SK-N-SH (cell line): ENCODE results near the gene TEAD4. TPM values are rescaled to one million over a fixed set of nuclear protein-coding genes. Genes with fewer than 3 reads are reported as not detected.

Experiments used
- CTCF ChIA-PET: fragments of 300-600, 350-600 bp; formaldehyde crosslinking; extraction: SDS; loops from one replicate; lab custom pipeline; 2021; lab: Yijun Ruan, JAX
- POLR2A ChIA-PET: fragments of 350-600 bp; sonication (Branson Sonifier 250); formaldehyde crosslinking; extraction: SDS; loops from one replicate; lab custom pipeline; 2020; ENCODE audit warnings: antibody characterized with exemption, inconsistent platforms; lab: Yijun Ruan, JAX
- DNase-seq: peaks from one replicate; pipeline ENCODE4 v3.0.0; 2012
- H2AFZ ChIP-seq: fragments of 200-600 bp; sonication (generic); 2 replicates; pipeline ENCODE4 v1.8.1; 2016; ENCODE audit warnings: antibody characterized with exemption, mild to moderate bottlenecking, low read depth
- H3F3A ChIP-seq: fragments of 200-600 bp; sonication (generic); replicated peaks from 2 replicates; pipeline ENCODE3; 2016; ENCODE audit warnings: antibody characterized with exemption, mild to moderate bottlenecking; ENCODE audit not compliant: insufficient read depth
- H3K27ac ChIP-seq, 2 experiments: fragments of 200-500 bp in 1 of 2; fragments of 200-600 bp in 1 of 2; sonication (Bioruptor generic) in 1 of 2; sonication (generic), shearing (Covaris generic) in 1 of 2; 2 replicates each; pipeline versions ENCODE4 v1.5.1 to v1.6.1; 2014 to 2016; ENCODE audit warnings: low read depth in 2 of 2, inconsistent platforms in 1 of 2, low read length in 1 of 2, mild to moderate bottlenecking in 1 of 2, mixed read lengths in 1 of 2
- H3K27me3 ChIP-seq: fragments of 200-600 bp; sonication (generic), shearing (Covaris generic); 2 replicates; pipeline ENCODE4 v1.6.1; 2016; ENCODE audit warnings: mixed run types; ENCODE audit not compliant: insufficient read depth
- H3K36me3 ChIP-seq, 2 experiments: fragments of 200-500 bp in 1 of 2; fragments of 200-600 bp in 1 of 2; sonication (Bioruptor generic) in 1 of 2; sonication (generic) in 1 of 2; replicated peaks in 1 of 2; 2 replicates each; pipeline versions ENCODE3 to v1.5.1; 2014 to 2016; ENCODE audit warnings: low read length in 1 of 2, mild to moderate bottlenecking in 1 of 2; ENCODE audit not compliant: insufficient read depth in 2 of 2, control insufficient read depth in 1 of 2
- H3K4me1 ChIP-seq, 2 experiments: fragments of 200-500 bp in 1 of 2; fragments of 200-600 bp in 1 of 2; sonication (Bioruptor generic) in 1 of 2; sonication (generic), shearing (Covaris generic) in 1 of 2; 2 replicates each; pipeline versions ENCODE4 v1.5.1 to v1.6.1; 2014 to 2016; ENCODE audit warnings: low read depth in 1 of 2, low read length in 1 of 2, mixed run types in 1 of 2; ENCODE audit not compliant: insufficient read depth in 2 of 2, control insufficient read depth in 1 of 2
- H3K4me2 ChIP-seq: fragments of 200-600 bp; sonication (generic), shearing (Covaris generic); 2 replicates; pipeline ENCODE4 v1.6.1; 2017; ENCODE audit warnings: mixed run types
- H3K4me3 ChIP-seq, 2 experiments: fragments of 200-500 bp in 1 of 2; fragments of 200-600 bp in 1 of 2; sonication (Bioruptor generic) in 1 of 2; sonication (generic), shearing (Covaris generic) in 1 of 2; 2 replicates each; pipeline versions ENCODE4 v1.5.1 to v1.8.1; 2014 to 2016; ENCODE audit warnings: low read depth in 2 of 2, inconsistent platforms in 1 of 2, low read length in 1 of 2, mild to moderate bottlenecking in 1 of 2, mixed read lengths in 1 of 2, moderate library complexity in 1 of 2
- H3K79me2 ChIP-seq: fragments of 200-600 bp; sonication (generic); 2 replicates; pipeline ENCODE4 v1.8.1; 2017; ENCODE audit warnings: mild to moderate bottlenecking; ENCODE audit not compliant: insufficient read depth
- H3K9ac ChIP-seq: fragments of 200-600 bp; sonication (generic); 2 replicates; pipeline ENCODE4 v1.6.1; 2017; ENCODE audit warnings: mixed run types
- H3K9me2 ChIP-seq: fragments of 200-600 bp; sonication (generic); 2 replicates; pipeline ENCODE4 v1.6.1; 2017; ENCODE audit warnings: mixed run types
- H3K9me3 ChIP-seq: fragments of 200-600 bp; sonication (generic); 2 replicates; pipeline ENCODE4 v1.6.1; 2017; ENCODE audit warnings: mixed run types, mild to moderate bottlenecking, moderate library complexity
- H4K20me1 ChIP-seq: fragments of 200-600 bp; sonication (generic); 2 replicates; pipeline ENCODE4 v1.6.1; 2017; ENCODE audit warnings: mild to moderate bottlenecking, mixed run types; ENCODE audit not compliant: insufficient read depth
- CTCF ChIP-seq: fragments of 200-600 bp; sonication (generic); IDR thresholded peaks from 2 replicates; pipeline ENCODE4 v1.6.1; 2017; ENCODE audit warnings: antibody characterized with exemption, mild to moderate bottlenecking, moderate library complexity
- ELF1 ChIP-seq: IDR thresholded peaks from 2 replicates; pipeline ENCODE4 v1.4.0; 2012
- EP300 ChIP-seq, 2 experiments: IDR thresholded peaks; 2 replicates each; pipeline versions ENCODE4 v1.4.0 to v1.6.1; 2012; ENCODE audit warnings: borderline replicate concordance in 1 of 2, low read depth in 1 of 2, low read length in 1 of 2
- FOSL2 ChIP-seq: IDR thresholded peaks from 2 replicates; pipeline ENCODE4 v1.4.0; 2012; ENCODE audit warnings: low read depth, mild to moderate bottlenecking, moderate library complexity, borderline replicate concordance
- FOXJ3 ChIP-seq: sonication (generic); formaldehyde crosslinking; IDR thresholded peaks from 2 replicates; pipeline ENCODE4 v1.5.1; 2020; ENCODE audit warnings: mild to moderate bottlenecking, missing genetic modification reagents
- GATA2 ChIP-seq: sonication (generic); formaldehyde crosslinking; IDR thresholded peaks from 2 replicates; pipeline ENCODE4 v1.5.0; 2020; ENCODE audit warnings: mild to moderate bottlenecking, missing genetic modification reagents
- JUND ChIP-seq: IDR thresholded peaks from 2 replicates; pipeline ENCODE4 v1.4.0; 2012
- MAX ChIP-seq: IDR thresholded peaks from 2 replicates; pipeline ENCODE4 v1.4.0; 2012; ENCODE audit warnings: low read depth
- MEF2A ChIP-seq: IDR thresholded peaks from 2 replicates; pipeline ENCODE4 v1.4.0; 2012; ENCODE audit warnings: low read depth, borderline replicate concordance
- MXI1 ChIP-seq: IDR thresholded peaks from 2 replicates; pipeline ENCODE4 v1.6.1; 2012; ENCODE audit warnings: mild to moderate bottlenecking, low read depth, low read length, improper control_type of control experiment
- NFIC ChIP-seq: IDR thresholded peaks from 2 replicates; pipeline ENCODE4 v1.4.0; 2012; ENCODE audit warnings: borderline replicate concordance
- NRF1 ChIP-seq: IDR thresholded peaks from 2 replicates; pipeline ENCODE4 v1.6.1; 2012; ENCODE audit warnings: low read depth, mild to moderate bottlenecking, low read length
- RAD21 ChIP-seq: IDR thresholded peaks from 2 replicates; pipeline ENCODE4 v1.6.1; 2012; ENCODE audit warnings: mild to moderate bottlenecking, low read length
- RFX5 ChIP-seq: IDR thresholded peaks from 2 replicates; pipeline ENCODE4 v1.6.1; 2012; ENCODE audit warnings: mild to moderate bottlenecking, improper control_type of control experiment, low read length
- SIN3A ChIP-seq: IDR thresholded peaks from 2 replicates; pipeline ENCODE4 v1.6.1; 2012; ENCODE audit warnings: low read depth, mild to moderate bottlenecking, low read length, moderate library complexity, borderline replicate concordance
- SMC3 ChIP-seq: IDR thresholded peaks from 2 replicates; pipeline ENCODE4 v1.6.1; 2012; ENCODE audit warnings: low read depth, low read length, improper control_type of control experiment
- TAF1 ChIP-seq: IDR thresholded peaks from 2 replicates; pipeline ENCODE4 v1.6.1; 2012; ENCODE audit warnings: low read depth, mild to moderate bottlenecking, low read length, moderate library complexity, borderline replicate concordance
- TEAD4 ChIP-seq: IDR thresholded peaks from 2 replicates; pipeline ENCODE4 v1.4.0; 2012; ENCODE audit warnings: mild to moderate bottlenecking, borderline replicate concordance; ENCODE audit not compliant: insufficient read depth
- WGBS: methylation state at CpG from one replicate; pipeline ENCODE4 v1.1.6; 2017; ENCODE audit warnings: low lambda C conversion rate; 5-methylcytosine and 5-hydroxymethylcytosine counted together
- polyA plus RNA-seq, 3 experiments: library from polyadenylated mRNA; depleted of rRNA; stranded (reverse); fragments of >200 nt; gene quantifications; 2 replicates each; pipeline ENCODE4 v1.2.3, GENCODE V29; 2012
- TF ChIP-seq, protein P1 (sequence below): IDR thresholded peaks from 2 replicates; pipeline ENCODE4 v1.4.0; 2012; ENCODE audit warnings: low read depth, borderline replicate concordance
- TF ChIP-seq, protein P2 (sequence below): IDR thresholded peaks from 2 replicates; pipeline ENCODE4 v1.6.1; 2012; ENCODE audit warnings: mild to moderate bottlenecking, low read depth, low read length, moderate library complexity

The TEAD4 gene
- polyA plus RNA-seq, 1 of the 3 experiments (the other 2 are of a cell fraction), result 27.1 TPM

GRCh38 chr12:3086211-3086610 lies 127.0 kb downstream of the TEAD4 start:
- H4K20me1 ChIP-seq, result no peaks in the 10 kb centered on the region
- H3K9ac ChIP-seq, result no peak overlapping the region
- WGBS, result 84% methylated on average over 4 of the region's 4 CpGs
- ChIA-PET CTCF (interaction anchor here (2.8 kb wide), 1 partner anchor 214 kb away, joined by 8 read pairs; no protein-coding TSS in a partner anchor), POLR2A (no interaction called here)
- H3K36me3 ChIP-seq, result no peaks in the 10 kb centered on the region
- H3K4me2 ChIP-seq, result no peak overlapping the region
- no peak overlapping the region for H3K4me3 ChIP-seq
- peaks cover 0 to 21% of the 10 kb centered on the region in 2 experiments; a peak in 2 of 4 replicates for H3K4me1 ChIP-seq
- no peaks in the 10 kb centered on the region for H3K27me3 ChIP-seq
- no peaks in the 10 kb centered on the region for H3F3A ChIP-seq
- H3K79me2 ChIP-seq, result peaks cover 3% of the 10 kb centered on the region; the same call in 1 of the 2 replicates
- H3K27ac ChIP-seq, result peak overlapping the region in 1 of 2 experiments; percentile 65; a peak in 1 of 4 replicates
- no peak overlapping the region for H2AFZ ChIP-seq
- no peak for DNase-seq
- H3K9me2 ChIP-seq, result no peaks in the 10 kb centered on the region
- TF ChIP-seq TEAD4 (no peak), RFX5 (no peak), MXI1 (no peak), JUND (no peak), FOXJ3 (CRISPR knock-in tag) (no peak), FOSL2 (no peak), RAD21 (no peak), CTCF (no peak), NFIC (no peak), SIN3A (no peak), TAF1 (no peak), ELF1 (no peak), SMC3 (no peak), EP300 (IDR thresholded peaks at IDR 0.05; ENCODE audit: borderline replicate concordance in 1 of 2, low read depth in 1 of 2, low read length in 1 of 2) (no peak), MAX (no peak), NRF1 (no peak), MEF2A (no peak), GATA2 (CRISPR knock-in tag) (no peak)
- TF ChIP-seq, protein P1, sequence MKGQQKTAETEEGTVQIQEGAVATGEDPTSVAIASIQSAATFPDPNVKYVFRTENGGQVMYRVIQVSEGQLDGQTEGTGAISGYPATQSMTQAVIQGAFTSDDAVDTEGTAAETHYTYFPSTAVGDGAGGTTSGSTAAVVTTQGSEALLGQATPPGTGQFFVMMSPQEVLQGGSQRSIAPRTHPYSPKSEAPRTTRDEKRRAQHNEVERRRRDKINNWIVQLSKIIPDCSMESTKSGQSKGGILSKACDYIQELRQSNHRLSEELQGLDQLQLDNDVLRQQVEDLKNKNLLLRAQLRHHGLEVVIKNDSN, result no peak
- TF ChIP-seq, protein P2, sequence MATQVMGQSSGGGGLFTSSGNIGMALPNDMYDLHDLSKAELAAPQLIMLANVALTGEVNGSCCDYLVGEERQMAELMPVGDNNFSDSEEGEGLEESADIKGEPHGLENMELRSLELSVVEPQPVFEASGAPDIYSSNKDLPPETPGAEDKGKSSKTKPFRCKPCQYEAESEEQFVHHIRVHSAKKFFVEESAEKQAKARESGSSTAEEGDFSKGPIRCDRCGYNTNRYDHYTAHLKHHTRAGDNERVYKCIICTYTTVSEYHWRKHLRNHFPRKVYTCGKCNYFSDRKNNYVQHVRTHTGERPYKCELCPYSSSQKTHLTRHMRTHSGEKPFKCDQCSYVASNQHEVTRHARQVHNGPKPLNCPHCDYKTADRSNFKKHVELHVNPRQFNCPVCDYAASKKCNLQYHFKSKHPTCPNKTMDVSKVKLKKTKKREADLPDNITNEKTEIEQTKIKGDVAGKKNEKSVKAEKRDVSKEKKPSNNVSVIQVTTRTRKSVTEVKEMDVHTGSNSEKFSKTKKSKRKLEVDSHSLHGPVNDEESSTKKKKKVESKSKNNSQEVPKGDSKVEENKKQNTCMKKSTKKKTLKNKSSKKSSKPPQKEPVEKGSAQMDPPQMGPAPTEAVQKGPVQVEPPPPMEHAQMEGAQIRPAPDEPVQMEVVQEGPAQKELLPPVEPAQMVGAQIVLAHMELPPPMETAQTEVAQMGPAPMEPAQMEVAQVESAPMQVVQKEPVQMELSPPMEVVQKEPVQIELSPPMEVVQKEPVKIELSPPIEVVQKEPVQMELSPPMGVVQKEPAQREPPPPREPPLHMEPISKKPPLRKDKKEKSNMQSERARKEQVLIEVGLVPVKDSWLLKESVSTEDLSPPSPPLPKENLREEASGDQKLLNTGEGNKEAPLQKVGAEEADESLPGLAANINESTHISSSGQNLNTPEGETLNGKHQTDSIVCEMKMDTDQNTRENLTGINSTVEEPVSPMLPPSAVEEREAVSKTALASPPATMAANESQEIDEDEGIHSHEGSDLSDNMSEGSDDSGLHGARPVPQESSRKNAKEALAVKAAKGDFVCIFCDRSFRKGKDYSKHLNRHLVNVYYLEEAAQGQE, result no peak
- H3K9me3 ChIP-seq, result no peaks in the 10 kb centered on the region
